LHCN-M2 (cell line): ENCODE data around the gene FBRSL1. TPM values are rescaled to one million over a fixed set of nuclear protein-coding genes. Genes with fewer than 3 reads are reported as not detected.
A peak's percentile ranks its signal among the peaks of the same experiment; 100 is the strongest.

ENCODE experiments used
- DNase-seq: peaks from one replicate; pipeline ENCODE4 v3.0.0-alpha.2; 2012; ENCODE audit warnings: low read depth
- total RNA-seq: library from RNA; depleted of rRNA; stranded (reverse); fragments of >200 nt; gene quantifications from 2 replicates; pipeline ENCODE4 v1.2.3, GENCODE V29; 2014

Gene FBRSL1
- total RNA-seq, 1 experiment from 2014 or later = 12.0 TPM

DNA sequence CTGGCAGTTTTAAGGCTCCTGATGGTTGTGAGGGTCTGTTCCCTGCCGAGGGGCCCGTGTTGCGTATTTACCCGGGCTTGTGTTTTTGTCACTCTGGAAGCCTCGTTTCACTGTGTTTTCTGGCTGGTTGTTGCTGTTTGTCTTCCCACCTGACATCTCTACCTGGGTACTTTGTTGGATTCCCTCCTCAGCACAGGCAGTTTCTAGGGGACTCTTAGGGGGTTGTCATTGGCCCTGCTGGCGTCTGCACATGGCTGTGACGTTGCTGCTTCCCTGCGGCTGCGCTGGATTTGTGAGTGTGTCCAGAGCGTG, 6.4 kb downstream of the FBRSL1 start:
- DNase-seq = no peak

GRCh38 chr12:132496710-132497109, 6.8 kb downstream of the FBRSL1 start:
- DNase-seq = no peak

DNA sequence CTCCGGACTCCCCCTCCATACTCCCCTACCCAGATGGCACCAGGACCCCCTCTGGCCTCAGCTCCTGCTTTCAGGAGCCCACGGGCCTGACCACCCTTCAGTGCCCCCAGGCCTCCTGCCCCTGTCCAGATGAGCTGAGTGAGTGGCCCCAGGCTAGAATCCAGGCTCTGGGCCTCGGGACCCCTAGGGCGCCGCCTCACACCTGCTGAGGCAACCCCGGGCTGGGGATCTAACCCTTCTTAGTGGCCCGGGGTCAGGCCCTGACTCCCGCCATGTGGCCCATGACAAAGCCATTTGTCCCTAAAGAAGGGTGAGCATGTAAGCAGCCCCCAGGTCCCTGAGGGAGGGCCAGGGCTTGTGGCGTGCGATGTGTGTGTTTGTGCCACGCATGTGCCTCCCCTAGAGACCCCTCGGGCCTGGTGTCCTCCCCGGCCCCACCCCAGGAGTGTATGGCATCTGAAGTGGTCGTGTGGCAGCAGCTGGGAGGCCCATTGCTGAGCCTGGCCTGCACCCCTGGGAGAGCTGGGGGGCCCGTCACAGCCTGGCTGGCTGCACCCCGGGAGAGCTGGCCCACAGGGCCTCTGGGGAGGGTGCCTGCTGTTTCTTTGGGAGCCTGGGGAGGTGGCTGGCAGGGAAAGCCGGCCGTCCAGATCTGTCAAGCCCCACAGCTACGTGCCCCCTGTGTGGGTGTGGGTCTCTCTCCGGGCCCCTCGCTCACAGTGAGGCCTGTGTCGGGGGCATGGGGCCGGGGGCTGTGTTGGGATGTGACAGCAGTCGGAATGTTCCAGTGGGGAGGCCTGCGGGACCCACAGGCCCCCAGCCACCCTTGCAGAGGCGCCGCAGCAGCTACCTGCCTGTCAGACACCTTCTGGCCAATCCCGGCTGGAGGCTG, 7.8 kb downstream of the FBRSL1 start:
- DNase-seq = no peak

GRCh38 chr12:132498931-132499330, 9.0 kb downstream of the FBRSL1 start:
- DNase-seq = no peak

GRCh38 chr12:132500142-132500855, 10.3 kb downstream of the FBRSL1 start:
- no peak for DNase-seq

- DNase-seq = no peak
Observed at GRCh38 chr12:132500856-132501180, 10.9 kb downstream of the FBRSL1 start.

DNA sequence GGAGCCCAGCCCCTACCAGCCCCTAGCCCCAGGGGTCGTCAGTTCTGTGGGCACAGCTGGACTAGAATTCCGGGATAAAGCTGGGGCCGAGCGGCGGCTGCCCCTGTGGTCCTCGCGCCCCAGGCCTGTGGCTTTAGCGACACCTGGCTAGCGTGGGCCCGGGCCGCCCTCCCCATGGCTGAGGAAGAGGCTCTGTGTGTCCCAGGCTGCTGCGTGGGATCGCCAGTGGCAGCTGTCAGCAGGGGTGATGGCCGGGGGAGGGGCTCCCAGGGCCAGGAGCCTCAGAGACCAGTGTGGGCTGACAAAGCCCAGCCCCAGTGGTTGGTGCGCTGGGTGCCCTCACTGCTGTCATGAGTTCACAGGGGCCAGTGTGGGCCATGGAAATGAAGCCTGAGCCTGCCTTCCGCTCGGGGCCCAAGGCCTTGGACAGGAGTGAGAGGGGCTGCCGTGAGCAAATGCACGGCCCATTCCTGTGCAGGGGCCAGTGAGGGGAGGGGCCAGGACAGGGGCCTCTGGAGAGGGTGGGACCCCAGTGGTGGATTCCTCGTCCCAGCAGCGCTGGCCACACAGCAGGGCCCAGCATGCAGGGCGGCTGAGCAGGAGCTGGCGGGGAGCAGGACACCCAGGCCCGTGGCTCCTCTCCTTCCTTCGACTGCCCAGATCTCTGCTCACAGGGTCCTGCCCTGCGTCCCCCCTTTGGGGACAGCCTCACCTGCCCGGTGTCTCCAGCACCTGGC, 11.4 kb downstream of the FBRSL1 start:
- no peak for DNase-seq

- no peak for DNase-seq
Observed at GRCh38 chr12:132502149-132502881, 12.4 kb downstream of the FBRSL1 start.

- no peak for DNase-seq
Observed at GRCh38 chr12:132502882-132503193, 12.9 kb downstream of the FBRSL1 start.

DNA sequence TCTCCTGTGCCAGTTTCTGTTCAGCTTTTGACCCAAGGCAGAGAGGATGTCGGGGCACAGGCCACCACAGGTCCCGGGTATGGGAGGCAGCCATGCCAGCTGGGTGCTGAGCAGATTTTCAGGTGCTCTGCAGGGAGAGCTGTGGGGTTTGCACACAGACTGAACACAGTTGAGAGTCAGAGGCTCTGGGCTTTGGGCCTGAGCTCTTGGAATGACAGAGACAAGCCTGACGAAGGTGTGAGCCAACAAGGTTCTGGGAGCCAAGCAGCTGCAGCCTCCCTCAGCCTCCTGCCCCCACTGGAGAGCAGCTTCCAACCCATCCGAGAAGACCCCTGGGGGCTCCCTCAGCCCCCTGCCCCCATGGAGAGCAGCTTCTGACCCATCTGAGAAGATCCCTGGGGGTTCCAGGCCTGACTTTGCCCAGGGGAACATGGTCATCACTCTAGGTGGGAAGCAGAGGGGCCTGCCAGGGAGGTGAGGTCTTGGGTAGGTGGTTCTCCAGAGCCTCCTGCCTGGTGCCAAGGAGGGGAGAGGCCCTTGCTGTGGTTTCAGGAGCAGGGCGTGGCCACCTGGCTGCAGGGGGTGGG, 13.8 kb downstream of the FBRSL1 start:
- DNase-seq = no peak

GRCh38 chr12:132505105-132505851, 15.3 kb downstream of the FBRSL1 start:
- no peak for DNase-seq

DNA sequence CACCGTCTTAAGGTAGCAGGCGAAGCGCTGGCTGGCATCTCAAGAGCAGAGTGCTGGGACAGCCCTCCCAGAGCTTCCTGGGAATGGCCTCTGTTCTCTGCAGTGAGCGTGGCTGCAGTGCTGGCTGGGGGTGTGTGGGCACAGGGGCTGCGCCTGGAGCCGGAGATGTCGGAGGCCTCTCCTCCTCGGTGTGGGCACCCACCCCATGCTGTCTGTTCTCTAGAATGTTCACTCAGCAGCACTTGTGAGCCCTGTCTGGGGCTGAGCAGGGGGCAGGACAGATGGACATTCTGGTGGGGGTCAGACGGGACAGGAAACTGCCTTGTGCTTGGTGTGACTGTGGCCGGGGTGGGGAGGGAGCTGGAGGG, 15.9 kb downstream of the FBRSL1 start:
- DNase-seq = no peak

DNA sequence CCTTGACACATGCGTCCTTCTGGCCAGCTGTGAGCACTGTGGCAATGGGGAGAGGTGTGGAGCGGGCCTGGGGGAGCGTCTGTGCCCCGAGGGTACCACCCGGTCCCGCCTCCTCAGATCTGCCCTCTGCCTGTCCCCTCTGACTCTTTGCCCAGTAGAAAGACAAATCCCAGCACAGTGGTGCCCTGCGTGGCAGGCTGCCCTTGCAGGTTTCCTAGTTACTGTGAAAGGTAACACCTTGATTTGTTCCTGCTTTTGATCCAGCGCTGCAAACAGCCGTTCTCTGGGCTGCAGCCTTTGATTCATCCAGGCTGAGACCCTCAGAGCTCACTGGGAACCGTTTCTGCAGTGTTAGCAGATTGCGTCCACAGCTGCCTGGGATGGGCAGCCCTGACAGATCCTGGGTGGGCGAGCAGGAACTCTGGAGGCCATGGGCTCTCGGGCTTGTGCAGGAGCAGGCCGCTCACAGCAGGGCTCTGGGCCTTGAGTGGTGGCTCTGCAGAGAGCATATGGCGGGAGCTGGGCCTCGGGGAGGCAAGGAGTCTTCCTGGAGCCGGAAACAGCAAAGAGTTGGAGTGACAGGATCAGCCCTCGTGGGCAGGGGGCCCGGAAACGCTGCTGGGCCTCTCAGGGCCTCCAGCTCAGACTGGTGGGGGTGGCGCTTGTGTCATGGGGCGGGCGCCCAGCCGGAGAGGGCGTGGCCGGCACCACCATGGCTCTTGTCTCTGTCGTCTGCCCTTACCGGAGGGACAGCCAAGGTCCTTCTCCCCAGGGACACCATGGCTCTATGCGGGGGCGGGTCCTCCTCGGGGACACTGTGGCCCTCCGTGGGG, 16.6 kb downstream of the FBRSL1 start:
- DNase-seq = peak; percentile 24

DNA sequence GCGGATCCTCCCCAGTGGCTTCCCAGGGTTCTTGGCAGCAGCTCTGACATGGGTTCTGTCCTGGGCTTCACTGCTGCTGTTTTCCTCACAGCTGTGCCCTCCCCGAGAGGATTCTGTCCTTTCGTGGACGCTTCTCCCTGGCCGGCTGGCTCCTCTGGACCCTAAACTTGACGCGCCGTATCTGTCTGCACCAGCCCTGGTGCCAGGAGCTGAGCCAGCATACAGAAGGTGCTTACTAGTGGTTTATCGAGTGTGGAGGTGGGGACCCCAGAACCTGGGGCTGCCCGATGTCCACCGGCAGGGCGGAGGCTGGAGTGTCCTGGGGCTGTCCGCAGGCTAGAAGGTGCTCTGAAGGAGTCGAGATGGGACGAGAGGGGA, 17.2 kb downstream of the FBRSL1 start:
- no peak for DNase-seq

- no peak for DNase-seq
Observed at GRCh38 chr12:132507656-132508490, 17.9 kb downstream of the FBRSL1 start.

DNA sequence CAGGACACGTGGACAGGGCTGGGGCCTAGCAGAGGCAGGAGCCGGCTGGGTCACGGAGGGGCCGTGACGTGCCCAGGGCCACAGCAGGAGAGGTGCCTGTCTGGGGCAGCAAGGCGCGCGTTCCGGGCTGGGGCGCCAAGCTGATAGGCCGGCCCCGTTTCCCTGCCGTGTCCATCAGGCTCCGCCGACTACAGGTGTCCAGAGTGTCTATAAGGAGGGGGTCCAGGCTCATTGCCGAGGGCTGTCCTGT, 18.5 kb downstream of the FBRSL1 start:
- no peak for DNase-seq

DNA sequence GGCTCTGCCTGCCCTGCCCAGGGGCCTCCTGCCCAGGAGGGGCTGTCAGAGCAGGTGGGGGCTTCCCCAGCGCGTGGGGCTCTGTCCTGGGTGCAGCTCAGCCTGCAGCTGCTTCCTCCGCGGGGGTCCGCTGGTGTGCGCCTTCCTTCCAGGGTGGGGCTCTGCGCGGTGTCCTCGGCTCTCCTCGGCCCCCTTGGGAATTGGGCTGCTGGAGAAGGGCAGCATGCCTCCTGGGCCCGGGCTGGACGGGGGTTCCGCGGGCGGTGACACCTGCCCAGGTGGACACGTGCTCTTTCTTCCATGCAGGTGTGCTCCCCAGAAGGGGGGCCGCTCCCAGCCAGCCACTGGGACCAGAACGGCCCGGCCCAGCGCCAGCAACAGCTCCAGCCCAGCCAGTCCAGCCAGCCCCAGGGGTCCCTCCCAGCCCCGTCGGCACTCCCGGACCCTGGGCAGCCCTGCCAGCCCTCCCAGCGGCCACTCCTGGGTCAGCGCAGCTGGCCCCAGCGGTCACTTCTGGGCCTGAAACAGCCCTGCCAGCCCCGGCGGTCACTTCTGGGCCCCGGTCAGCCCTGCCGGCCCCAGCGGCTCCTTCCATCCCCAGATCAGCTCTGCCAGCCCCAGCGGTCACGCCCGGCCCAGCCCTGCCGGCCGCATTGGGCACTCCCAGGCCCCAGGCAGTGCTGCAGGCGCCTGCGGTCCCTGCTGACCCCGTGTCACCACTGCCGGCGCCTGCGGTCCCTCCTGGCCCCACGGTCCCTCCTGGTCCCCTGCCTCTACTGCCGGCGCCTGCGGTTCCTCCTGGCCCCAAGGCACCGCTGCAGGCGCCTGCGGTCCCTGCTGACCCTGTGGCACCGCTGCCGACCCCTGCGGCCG, 19.1 kb downstream of the FBRSL1 start:
- no peak for DNase-seq

GRCh38 chr12:132510111-132510724, 20.3 kb downstream of the FBRSL1 start:
- DNase-seq = no peak
